Gastrocnemius medialis (tissue), 4 donors: Measurements from ENCODE around the gene RNU6-7.

ENCODE experiments used
- POLR2A ChIP-seq, 2 donors: fragments of 450-650 bp; IDR thresholded peaks; one replicate each; pipeline ENCODE4 v1.6.1; 2017; ENCODE audit warnings: antibody characterized with exemption in 2 of 2, mild to moderate bottlenecking in 2 of 2, moderate library complexity in 2 of 2
- TF ChIP-seq, protein P1 (sequence below), 5 experiments: fragments of 450-650 bp in 3 of 5; fragments of 200-600 bp in 2 of 5; sonication (generic) in 2 of 5; IDR thresholded peaks in 4 of 5; conservative IDR thresholded peaks in 1 of 5; 1 replicate in 4 of 5; 2 replicates in 1 of 5; pipeline ENCODE4 v1.5.1; 2016 to 2019; ENCODE audit warnings: antibody characterized with exemption in 5 of 5, mild to moderate bottlenecking in 3 of 5, moderate library complexity in 3 of 5

DNA sequence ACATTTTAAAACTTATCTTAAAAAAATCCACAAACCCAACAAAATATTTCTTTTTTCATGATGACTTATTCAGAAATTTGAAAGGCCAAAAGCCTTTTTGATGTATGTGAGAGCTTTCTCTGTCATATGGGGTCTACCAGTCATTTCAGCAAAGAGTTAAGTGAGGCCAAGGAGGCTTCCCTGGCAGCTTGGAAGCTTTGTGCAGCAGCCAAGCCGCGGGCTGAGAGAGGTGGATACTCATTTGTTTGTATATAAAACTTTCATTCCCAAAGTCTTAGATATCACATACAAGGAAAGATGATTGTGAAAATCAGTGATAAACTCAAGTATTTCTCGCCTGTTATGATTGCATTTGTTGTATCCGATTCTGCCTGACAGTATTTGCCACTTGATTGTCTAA is 49.7 kb downstream of the RNU6-7 start:
- TF ChIP-seq, protein P1, sequence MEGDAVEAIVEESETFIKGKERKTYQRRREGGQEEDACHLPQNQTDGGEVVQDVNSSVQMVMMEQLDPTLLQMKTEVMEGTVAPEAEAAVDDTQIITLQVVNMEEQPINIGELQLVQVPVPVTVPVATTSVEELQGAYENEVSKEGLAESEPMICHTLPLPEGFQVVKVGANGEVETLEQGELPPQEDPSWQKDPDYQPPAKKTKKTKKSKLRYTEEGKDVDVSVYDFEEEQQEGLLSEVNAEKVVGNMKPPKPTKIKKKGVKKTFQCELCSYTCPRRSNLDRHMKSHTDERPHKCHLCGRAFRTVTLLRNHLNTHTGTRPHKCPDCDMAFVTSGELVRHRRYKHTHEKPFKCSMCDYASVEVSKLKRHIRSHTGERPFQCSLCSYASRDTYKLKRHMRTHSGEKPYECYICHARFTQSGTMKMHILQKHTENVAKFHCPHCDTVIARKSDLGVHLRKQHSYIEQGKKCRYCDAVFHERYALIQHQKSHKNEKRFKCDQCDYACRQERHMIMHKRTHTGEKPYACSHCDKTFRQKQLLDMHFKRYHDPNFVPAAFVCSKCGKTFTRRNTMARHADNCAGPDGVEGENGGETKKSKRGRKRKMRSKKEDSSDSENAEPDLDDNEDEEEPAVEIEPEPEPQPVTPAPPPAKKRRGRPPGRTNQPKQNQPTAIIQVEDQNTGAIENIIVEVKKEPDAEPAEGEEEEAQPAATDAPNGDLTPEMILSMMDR (IDR thresholded peaks at IDR 0.05 in 4 of 5, conservative IDR thresholded peaks at IDR 0.05 in 1 of 5) = no peak
- TF ChIP-seq POLR2A (IDR thresholded peaks at IDR 0.05) = no peak
